Measurements from ENCODE around the gene GLTPD2. TPM values are rescaled to one million over a fixed set of nuclear protein-coding genes. Genes with fewer than 3 reads are reported as not detected.

Gene GLTPD2
- total RNA-seq, 1 experiment from 2014 or later = not detected

- no peak overlapping the region for H3K4ac ChIP-seq (ENCODE audit: low read depth, low read length)
- Mint-ChIP-seq H3K27me3 (ENCODE audit: low read depth) (peaks cover 11% of the 10 kb centered on the region), H3K27ac (no peak overlapping the region; a peak in 1 of 7 replicates), H3K36me3 (ENCODE audit: insufficient read depth in 1 of 3, low read depth in 3 of 3) (no peaks in the 10 kb centered on the region), H3K4me1 (no peaks in the 10 kb centered on the region), H3K9me3 (no peaks in the 10 kb centered on the region), H3K4me3 (no peak overlapping the region)
- H3K9ac ChIP-seq (ENCODE audit: extremely low read depth, insufficient read length, low read length) = no peak overlapping the region
- H3K27ac ChIP-seq (ENCODE audit: insufficient read length, low read depth, low read length) = no peak overlapping the region
- H2BK20ac ChIP-seq (ENCODE audit: low read depth, low read length, poor library complexity, severe bottlenecking) = no peak overlapping the region
- H3K27me3 ChIP-seq (ENCODE audit: insufficient read depth, low read length) = no peaks in the 10 kb centered on the region
- H3K4me1 ChIP-seq (ENCODE audit: insufficient read depth, low read length) = no peaks in the 10 kb centered on the region
- no peak overlapping the region for H4K5ac ChIP-seq (ENCODE audit: insufficient read length, low read depth, low read length)
- no peak overlapping the region for H2BK5ac ChIP-seq (ENCODE audit: insufficient read length, low read length)
- H2BK120ac ChIP-seq (ENCODE audit: low read depth, low read length, poor library complexity, severe bottlenecking) = no peak overlapping the region
- H3T11ph ChIP-seq (ENCODE audit: low read length) = no peak overlapping the region
- H3K18ac ChIP-seq (ENCODE audit: insufficient read length, low read depth, low read length) = no peak overlapping the region
- TF ChIP-seq CTCF (conservative IDR thresholded peaks at IDR 0.05) = no peak
- H4K91ac ChIP-seq (ENCODE audit: insufficient read length, low read depth, low read length) = no peak overlapping the region
- no peak overlapping the region for H3K23ac ChIP-seq (ENCODE audit: insufficient read length, low read depth, low read length)
- no peak for DNase-seq
- H4K20me1 ChIP-seq (ENCODE audit: control insufficient read depth, insufficient read depth, insufficient read length) = no peaks in the 10 kb centered on the region
- H4K8ac ChIP-seq (replicated peaks; ENCODE audit: insufficient read length, low read depth, low read length) = no peak overlapping the region
- no peak overlapping the region for H2BK12ac ChIP-seq (ENCODE audit: insufficient read length, low read depth, low read length)
- H3K9me3 ChIP-seq (ENCODE audit: control insufficient read depth, low read depth, low read length) = no peaks in the 10 kb centered on the region
- no CpG with 5 or more reads among the region's 10 CpGs for WGBS (ENCODE audit: extremely low coverage, insufficient read length, low lambda C conversion rate)
- H3K23me2 ChIP-seq (ENCODE audit: insufficient read length, low read depth, low read length, poor library complexity, severe bottlenecking) = no peaks in the 10 kb centered on the region
- no peak overlapping the region for H2AFZ ChIP-seq (ENCODE audit: low read length)
- H2BK15ac ChIP-seq (ENCODE audit: low read depth, low read length) = no peak overlapping the region
- no peak overlapping the region for H3K4me2 ChIP-seq (ENCODE audit: insufficient read depth, insufficient read length, low read length)
- no peak overlapping the region for H2AK5ac ChIP-seq (ENCODE audit: insufficient read length, low read length)
- H3K56ac ChIP-seq (ENCODE audit: insufficient read length, low read depth, low read length) = no peak overlapping the region
- H3K14ac ChIP-seq (ENCODE audit: insufficient read depth, low read length) = no peak overlapping the region
- no peaks in the 10 kb centered on the region for H3K79me2 ChIP-seq (ENCODE audit: insufficient read depth, low read length)
- no peaks in the 10 kb centered on the region for H3K79me1 ChIP-seq (ENCODE audit: insufficient read depth, low read depth, low read length, poor library complexity, severe bottlenecking)
Observed at GRCh38 chr17:4759776-4760236, 29.0 kb upstream of the GLTPD2 start.
